Measurements from ENCODE around the gene UBE2L3. TPM values are rescaled to one million over a fixed set of nuclear protein-coding genes. Genes with fewer than 3 reads are reported as not detected.

Gene UBE2L3
- total RNA-seq, 6 experiments from 2014 or later, result 16.8 to 34.4 (median 22.1) TPM

GRCh38 chr22:21631025-21631424 lies 63.5 kb downstream of the UBE2L3 start:
- H3K4me3 ChIP-seq, result no peak overlapping the region
- no peaks in the 10 kb centered on the region for H3K27me3 ChIP-seq
- WGBS (ENCODE audit: insufficient coverage, low coverage, low lambda C conversion rate, missing lambda C conversion rate), result 90% methylated on average over 3 of the region's 4 CpGs
- H3K27ac ChIP-seq, result no peak overlapping the region
- H3K36me3 ChIP-seq, result no peaks in the 10 kb centered on the region
- TF ChIP-seq POLR2A (IDR thresholded peaks at IDR 0.05), result no peak
- TF ChIP-seq, protein P1, sequence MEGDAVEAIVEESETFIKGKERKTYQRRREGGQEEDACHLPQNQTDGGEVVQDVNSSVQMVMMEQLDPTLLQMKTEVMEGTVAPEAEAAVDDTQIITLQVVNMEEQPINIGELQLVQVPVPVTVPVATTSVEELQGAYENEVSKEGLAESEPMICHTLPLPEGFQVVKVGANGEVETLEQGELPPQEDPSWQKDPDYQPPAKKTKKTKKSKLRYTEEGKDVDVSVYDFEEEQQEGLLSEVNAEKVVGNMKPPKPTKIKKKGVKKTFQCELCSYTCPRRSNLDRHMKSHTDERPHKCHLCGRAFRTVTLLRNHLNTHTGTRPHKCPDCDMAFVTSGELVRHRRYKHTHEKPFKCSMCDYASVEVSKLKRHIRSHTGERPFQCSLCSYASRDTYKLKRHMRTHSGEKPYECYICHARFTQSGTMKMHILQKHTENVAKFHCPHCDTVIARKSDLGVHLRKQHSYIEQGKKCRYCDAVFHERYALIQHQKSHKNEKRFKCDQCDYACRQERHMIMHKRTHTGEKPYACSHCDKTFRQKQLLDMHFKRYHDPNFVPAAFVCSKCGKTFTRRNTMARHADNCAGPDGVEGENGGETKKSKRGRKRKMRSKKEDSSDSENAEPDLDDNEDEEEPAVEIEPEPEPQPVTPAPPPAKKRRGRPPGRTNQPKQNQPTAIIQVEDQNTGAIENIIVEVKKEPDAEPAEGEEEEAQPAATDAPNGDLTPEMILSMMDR (IDR thresholded peaks at IDR 0.05), result no peak
- no peak for ATAC-seq
- intact Hi-C loops (cut with DNase I), result loop anchor here in 1 of 2 donors (5.0 kb wide), 1 partner anchor 54 kb away; no protein-coding TSS in a partner anchor
- no peaks in the 10 kb centered on the region for H3K9me3 ChIP-seq
- no peak for DNase-seq
- H3K4me1 ChIP-seq, result peaks cover 0 to 6% (median 2%) of the 10 kb centered on the region in 4 donors

DNA sequence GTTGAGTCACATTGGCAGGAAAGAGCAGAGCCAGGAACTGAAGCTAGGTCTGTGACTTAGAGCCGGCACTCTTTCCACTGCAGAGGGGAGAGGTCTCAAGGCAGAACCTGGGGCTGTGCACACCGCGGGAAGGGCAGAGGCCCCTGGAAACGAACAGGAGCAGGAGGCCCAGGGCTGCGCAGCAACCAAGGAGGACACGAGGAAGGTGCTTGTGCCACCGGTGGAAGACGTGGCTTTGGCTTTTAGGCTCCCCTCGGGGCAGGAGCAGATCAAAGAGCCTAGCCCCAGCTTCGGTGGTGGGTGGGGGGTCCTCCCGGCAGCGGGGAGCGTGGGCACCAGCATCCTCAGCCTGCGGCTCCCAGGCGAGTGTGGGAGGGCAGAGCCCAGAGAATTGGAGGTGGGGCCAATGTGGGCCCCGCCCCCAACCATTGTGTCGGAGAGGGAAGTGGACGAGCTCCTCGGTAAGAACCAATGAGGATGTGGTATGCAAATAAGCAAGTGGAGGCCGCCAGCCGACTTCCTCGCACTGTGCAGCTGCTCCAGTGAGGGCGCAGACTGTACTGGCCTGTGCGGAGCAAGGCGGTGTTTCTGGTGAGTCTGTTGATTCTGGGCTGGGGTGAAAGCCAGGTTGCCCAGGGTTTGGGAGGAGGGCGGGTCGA lies 64.9 kb downstream of the UBE2L3 start, which contains the start of gene CCDC116:
Gene CCDC116 (plus strand): TSS at position 524 of the 659 bp plus-strand sequence. CDS start 422 bp downstream, outside the sequence.
- Histone ChIP-seq H3K27ac (no peak within 1 kb of the TSS), H3K4me1 (peaks cover 0 to 6% (median 2%) of the 10 kb centered on the region in 4 donors), H3K36me3 (no peaks in the 10 kb centered on the region), H3K27me3 (no peaks in the 10 kb centered on the region), H3K9me3 (no peaks in the 10 kb centered on the region), H3K4me3 (no peak within 1 kb of the TSS)
- intact Hi-C loops (cut with DNase I), result loop anchor here in 1 of 2 donors (5.0 kb wide), 1 partner anchor 55 kb away; no protein-coding TSS in a partner anchor
- no peak for TF ChIP-seq POLR2A (IDR thresholded peaks at IDR 0.05)
- TF ChIP-seq, protein P1 (IDR thresholded peaks at IDR 0.05), result no peak
- no peak for DNase-seq
- no peak for ATAC-seq
- 73% methylated on average over 3 of the region's 27 CpGs for WGBS (ENCODE audit: insufficient coverage, low coverage, low lambda C conversion rate, missing lambda C conversion rate)

DNA sequence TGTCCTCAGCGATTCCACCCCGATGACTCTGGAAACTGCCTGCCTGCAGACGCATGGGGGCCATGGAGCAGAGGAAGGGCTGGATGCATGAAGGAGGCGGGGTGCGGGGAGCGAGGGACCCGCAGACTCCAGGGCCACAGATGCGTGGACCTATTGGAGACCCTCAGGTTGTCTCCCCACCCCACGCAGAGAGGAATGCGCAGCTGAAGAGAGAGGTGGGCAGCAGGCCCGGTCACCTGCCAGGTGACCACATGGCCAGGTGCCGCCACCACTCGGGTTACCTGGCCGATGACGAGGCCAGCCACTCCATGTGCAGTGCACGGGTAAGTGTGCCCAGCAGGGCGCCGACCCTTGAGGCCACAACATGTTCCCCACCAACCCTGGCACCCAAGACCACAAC lies 65.4 kb downstream of the UBE2L3 start:
- no peak overlapping the region for H3K27ac ChIP-seq
- H3K27me3 ChIP-seq, result no peaks in the 10 kb centered on the region
- DNase-seq, result no peak
- peaks cover 0 to 6% (median 2%) of the 10 kb centered on the region in 4 donors for H3K4me1 ChIP-seq
- no peak overlapping the region for H3K4me3 ChIP-seq
- no peak for TF ChIP-seq POLR2A (IDR thresholded peaks at IDR 0.05)
- TF ChIP-seq, protein P1 (IDR thresholded peaks at IDR 0.05), result no peak
- H3K36me3 ChIP-seq, result no peaks in the 10 kb centered on the region
- no peak for ATAC-seq
- H3K9me3 ChIP-seq, result no peaks in the 10 kb centered on the region
- whole genome bisulfite sequencing (ENCODE audit: insufficient coverage, low coverage, low lambda C conversion rate, missing lambda C conversion rate), result no CpG with 5 or more reads among the region's 18 CpGs
- intact Hi-C loops (cut with DNase I), result loop anchor here in 1 of 2 donors (5.0 kb wide), 1 partner anchor 56 kb away; no protein-coding TSS in a partner anchor

- TF ChIP-seq POLR2A (IDR thresholded peaks at IDR 0.05), result no peak
- TF ChIP-seq, protein P1 (IDR thresholded peaks at IDR 0.05), result no peak
- DNase-seq (no peak), ATAC-seq (no peak)
- intact Hi-C loops (cut with DNase I), result loop anchor here in 1 of 2 donors (5.0 kb wide), 1 partner anchor 56 kb away; no protein-coding TSS in a partner anchor
- WGBS (ENCODE audit: insufficient coverage, low coverage, low lambda C conversion rate, missing lambda C conversion rate), result no CpG with 5 or more reads among the region's 4 CpGs
- no peaks in the 10 kb centered on the region for H3K36me3 ChIP-seq
- no peaks in the 10 kb centered on the region for H3K27me3 ChIP-seq
- H3K27ac ChIP-seq, result no peak overlapping the region
- no peaks in the 10 kb centered on the region for H3K9me3 ChIP-seq
- H3K4me3 ChIP-seq, result no peak overlapping the region
- H3K4me1 ChIP-seq, result peaks cover 0 to 6% (median 2%) of the 10 kb centered on the region in 4 donors
Observed at GRCh38 chr22:21633481-21633880, 66.0 kb downstream of the UBE2L3 start.

All from right lobe of liver (tissue), 6 donors.